HL-60 (cell line): Measurements from ENCODE around the gene PTRHD1.

Experiments
- DNase-seq, 2 experiments: peaks; one replicate each; pipeline ENCODE4 v3.0.0-alpha.2; 2010 to 2020; ENCODE audit warnings: low read depth in 1 of 2, low spot score in 1 of 2
- H3K27ac ChIP-seq: fragments of 250-450 bp; sonication (Bioruptor Pico); replicated peaks from 2 replicates; pipeline ENCODE4 v1.5.1; 2020; ENCODE audit warnings: mild to moderate bottlenecking, moderate library complexity
- H3K27me3 ChIP-seq: fragments of 250-450 bp; sonication (Bioruptor Pico); 2 replicates; pipeline ENCODE4 v1.5.1; 2021; ENCODE audit warnings: mild to moderate bottlenecking, moderate library complexity; ENCODE audit not compliant: insufficient read depth, poor library complexity, severe bottlenecking
- H3K4me3 ChIP-seq: replicated peaks from 2 replicates; pipeline ENCODE4 v1.5.1; 2011; ENCODE audit warnings: mild to moderate bottlenecking, control low read depth, low read length; ENCODE audit not compliant: insufficient read depth
- CTCF ChIP-seq: IDR thresholded peaks from one replicate; pipeline ENCODE4 v1.5.1; 2011; ENCODE audit warnings: low read length, control low read depth, inconsistent platforms; ENCODE audit not compliant: insufficient read depth
- GABPA ChIP-seq: IDR thresholded peaks from 2 replicates; pipeline ENCODE4 v1.6.1; 2012; ENCODE audit warnings: low read depth
- POLR2AphosphoS5 ChIP-seq: IDR thresholded peaks from 2 replicates; pipeline ENCODE4 v1.6.1; 2012; ENCODE audit warnings: low read depth
- REST ChIP-seq: IDR thresholded peaks from 2 replicates; pipeline ENCODE4 v1.6.1; 2012; ENCODE audit warnings: low read depth; ENCODE audit not compliant: insufficient replicate concordance
- SPI1 ChIP-seq: IDR thresholded peaks from 2 replicates; pipeline ENCODE4 v1.6.1; 2012; ENCODE audit warnings: low read depth, mild to moderate bottlenecking, borderline replicate concordance

PTRHD1 gene

GRCh38 chr2:24771061-24771460, 22.1 kb downstream of the PTRHD1 start:
- DNase-seq: no peak
- TF ChIP-seq REST (no peak), GABPA (no peak), POLR2AphosphoS5 (no peak), CTCF (no peak), SPI1 (no peak)
- Histone ChIP-seq H3K27ac (no peak overlapping the region), H3K4me3 (no peak overlapping the region), H3K27me3 (no peaks in the 10 kb centered on the region)

- H3K27me3 ChIP-seq: no peaks in the 10 kb centered on the region
- DNase-seq: no peak
- H3K4me3 ChIP-seq: no peak overlapping the region
- no peak for TF ChIP-seq GABPA
- no peak for TF ChIP-seq POLR2AphosphoS5
- no peak for TF ChIP-seq SPI1
- no peak for TF ChIP-seq REST
- TF ChIP-seq CTCF: no peak
- no peak overlapping the region for H3K27ac ChIP-seq
These were observed 24.6 kb downstream of the PTRHD1 start for GRCh38 chr2:24768601-24769000.

GRCh38 chr2:24768013-24768412, 25.2 kb downstream of the PTRHD1 start:
- TF ChIP-seq GABPA: no peak
- no peak for TF ChIP-seq POLR2AphosphoS5
- no peak for TF ChIP-seq CTCF
- TF ChIP-seq REST: no peak
- TF ChIP-seq SPI1: no peak
- DNase-seq: no peak
- Histone ChIP-seq H3K4me3 (no peak overlapping the region), H3K27ac (no peak overlapping the region), H3K27me3 (no peaks in the 10 kb centered on the region)
